ENCODE measurements around the gene SKAP1. TPM values are rescaled to one million over a fixed set of nuclear protein-coding genes. Genes with fewer than 3 reads are reported as not detected.

The SKAP1 gene
- total RNA-seq, 8 experiments from 2014 or later, result 1.2 to 7.1 (median 1.5) TPM; not detected in 2

DNA sequence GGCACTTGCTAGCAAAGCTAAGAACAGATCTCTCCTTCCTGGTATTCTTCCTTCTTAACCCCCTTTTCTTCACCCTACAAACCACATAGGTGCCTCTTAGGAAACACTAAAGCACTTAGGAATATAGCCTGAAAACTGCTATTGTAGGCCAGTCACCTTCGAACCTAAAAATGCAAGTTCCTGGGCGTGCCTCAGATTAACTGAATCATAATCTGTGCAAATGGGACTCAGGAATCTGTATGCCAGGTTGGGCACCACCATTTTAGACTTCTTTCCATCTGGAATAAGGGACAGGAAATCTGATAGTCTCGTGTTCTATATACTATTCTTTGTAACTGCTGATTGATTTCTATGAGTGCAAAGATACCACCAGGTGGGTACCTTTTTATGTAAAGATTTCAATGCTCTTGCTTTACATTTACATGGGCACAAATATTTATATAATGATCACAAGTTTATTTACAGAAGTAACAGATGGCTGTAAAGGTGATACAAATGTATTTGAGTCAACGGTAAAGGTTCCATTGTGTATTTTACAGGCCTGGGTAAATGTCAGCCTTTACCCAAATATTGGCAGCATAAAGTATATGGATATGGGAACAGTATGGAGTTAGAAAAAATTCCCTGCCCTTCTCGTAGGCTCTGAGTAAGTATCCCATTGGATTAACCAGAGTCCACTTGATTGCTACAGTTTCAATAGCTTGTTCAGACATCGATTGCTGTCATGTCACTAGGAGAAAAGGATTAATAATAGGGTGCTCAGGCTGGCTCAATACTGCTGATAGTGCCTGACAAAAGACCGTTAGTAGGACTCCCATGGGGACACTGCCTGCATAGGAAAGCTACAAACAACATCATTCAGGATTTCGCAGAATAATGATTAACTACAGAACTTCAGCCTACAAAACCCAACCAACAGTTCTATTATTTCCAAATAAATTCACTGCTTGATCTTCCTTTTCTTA, 197.7 kb downstream of the SKAP1 start:
- H3K4me1 ChIP-seq (replicated peaks in 1 of 2), result peaks cover 7 to 14% of the 10 kb centered on the region in 2 donors
- no peak overlapping the region for H3K4me3 ChIP-seq
- WGBS, 10 experiments, result 20 to 74% (median 64%) methylated on average over 2 to 8 of the region's 8 CpGs; no CpG with 5 or more reads in 1 of the 10 experiments
- in situ Hi-C loops (cut with MboI; ENCODE audit: low pct_unique_long_range_greater_than_20kb in 2 of 9, low sequenced_read_pairs in 9 of 9, unreplicated experiment in 9 of 9), result no loop called here
- H3K27ac ChIP-seq, result no peak overlapping the region
- ATAC-seq (replicated peaks in 6 of 8), result peak in 5 of 8 experiments; percentile 31 to 95 (median 89)

DNA sequence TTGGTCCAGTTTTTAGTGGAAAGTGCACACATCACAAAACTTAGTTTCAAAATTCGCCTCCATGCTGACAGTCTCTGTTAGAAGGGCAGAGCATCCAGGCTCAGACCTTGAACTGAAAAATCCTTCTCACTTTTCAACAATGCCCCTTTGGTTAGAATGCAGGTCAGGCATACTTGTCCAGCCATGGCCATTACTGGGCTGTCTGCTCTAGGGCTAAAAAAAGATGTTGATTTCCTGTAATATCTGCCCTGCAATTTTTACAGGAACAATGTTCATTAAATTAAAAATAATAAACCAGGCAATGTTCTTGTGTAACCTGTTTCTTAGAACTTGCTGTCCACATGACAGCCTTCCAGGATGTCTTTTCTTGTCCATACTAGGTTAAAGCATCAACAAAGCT, 200.1 kb downstream of the SKAP1 start:
- Histone ChIP-seq H3K27ac (no peak overlapping the region), H3K4me3 (no peak overlapping the region), H3K4me1 (replicated peaks in 1 of 2) (peaks cover 19 to 30% of the 10 kb centered on the region in 2 donors)
- ATAC-seq (replicated peaks in 6 of 8), result peak in 2 of 8 experiments; percentile 54 to 82
- in situ Hi-C loops (cut with MboI; ENCODE audit: low pct_unique_long_range_greater_than_20kb in 2 of 9, low sequenced_read_pairs in 9 of 9, unreplicated experiment in 9 of 9), result no loop called here
- WGBS, 10 experiments, result 33 to 100% (median 88%) methylated on average over 1 of the region's 1 CpG; no CpG with 5 or more reads in 3 of the 10 experiments

DNA sequence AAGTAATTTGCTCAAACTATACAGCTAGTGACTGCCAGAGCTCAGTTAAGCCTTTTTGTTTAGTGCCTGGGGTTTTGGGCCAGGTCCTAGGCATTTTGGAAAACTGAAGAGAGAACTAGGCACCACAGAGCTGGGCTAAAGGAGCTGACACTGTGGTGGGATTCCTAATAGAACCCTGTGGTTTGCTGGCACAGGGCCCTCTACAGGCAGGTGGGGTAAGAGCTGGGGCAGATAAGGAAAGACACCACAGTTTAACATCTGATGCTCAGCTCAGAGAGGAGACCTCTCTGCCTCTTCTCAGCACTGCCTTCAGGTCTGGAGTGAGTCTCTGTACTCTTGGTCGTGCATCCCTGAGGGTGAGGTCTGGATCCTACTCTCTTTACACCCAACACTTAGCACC, 201.3 kb downstream of the SKAP1 start:
- Histone ChIP-seq H3K4me1 (replicated peaks in 1 of 2) (peaks cover 19 to 30% of the 10 kb centered on the region in 2 donors), H3K4me3 (no peak overlapping the region), H3K27ac (no peak overlapping the region)
- whole genome bisulfite sequencing, 10 experiments, result 60 to 100% (median 83%) methylated on average over 1 of the region's 1 CpG; no CpG with 5 or more reads in 7 of the 10 experiments
- in situ Hi-C loops (cut with MboI; ENCODE audit: low pct_unique_long_range_greater_than_20kb in 2 of 9, low sequenced_read_pairs in 9 of 9, unreplicated experiment in 9 of 9), result no loop called here
- ATAC-seq (replicated peaks in 6 of 8), result no peak

DNA sequence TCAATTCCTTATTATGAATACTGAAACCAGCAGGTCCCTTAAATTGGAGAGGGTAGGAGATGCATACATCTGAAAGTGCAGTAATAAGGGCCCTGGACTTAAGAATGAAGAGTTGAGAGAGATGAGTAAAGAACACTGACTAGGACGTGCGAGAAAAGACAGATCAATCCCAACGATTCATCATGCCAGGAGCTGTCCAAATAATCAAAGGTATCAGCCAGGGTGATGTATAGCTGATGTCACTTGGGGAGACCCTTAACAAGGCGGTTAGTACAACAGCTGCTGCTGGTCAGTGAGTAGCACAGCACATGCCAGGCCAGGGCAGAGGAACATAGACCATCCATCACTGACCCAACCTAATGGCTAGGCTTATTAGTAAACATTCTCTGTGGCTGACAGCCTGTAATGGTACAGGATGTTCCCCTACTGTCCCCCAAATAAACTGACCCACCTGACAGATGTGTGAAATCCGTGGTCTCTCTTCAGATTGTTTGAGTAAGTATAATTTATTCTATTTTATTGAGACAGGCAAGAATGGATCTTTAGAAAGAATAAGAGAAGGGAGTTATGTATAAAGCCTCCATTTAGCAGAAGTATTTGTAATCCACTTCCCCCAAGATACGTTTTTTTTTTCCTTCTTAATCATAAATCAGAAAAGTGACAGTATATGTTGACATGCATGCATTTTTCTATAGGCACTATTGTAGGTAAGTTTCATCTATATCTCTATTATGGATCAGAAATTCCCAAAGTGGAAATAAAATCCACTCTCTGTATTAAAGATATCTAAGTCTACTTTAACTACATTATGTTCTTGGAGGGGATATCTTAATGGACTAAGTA, 204.1 kb downstream of the SKAP1 start:
- no peak overlapping the region for H3K4me3 ChIP-seq
- 0 to 43% (median 23%) methylated on average over 1 to 6 of the region's 6 CpGs; no CpG with 5 or more reads in 1 of the 10 experiments for WGBS, 10 experiments
- in situ Hi-C loops (cut with MboI; ENCODE audit: low pct_unique_long_range_greater_than_20kb in 2 of 9, low sequenced_read_pairs in 9 of 9, unreplicated experiment in 9 of 9), result no loop called here
- peak overlapping the region in 1 of 2 donors; percentile 30 for H3K27ac ChIP-seq
- peaks cover 11 to 18% of the 10 kb centered on the region in 2 donors for H3K4me1 ChIP-seq (replicated peaks in 1 of 2)
- peak in 5 of 8 experiments; percentile 91 to 99 (median 93) for ATAC-seq (replicated peaks in 6 of 8)

DNA sequence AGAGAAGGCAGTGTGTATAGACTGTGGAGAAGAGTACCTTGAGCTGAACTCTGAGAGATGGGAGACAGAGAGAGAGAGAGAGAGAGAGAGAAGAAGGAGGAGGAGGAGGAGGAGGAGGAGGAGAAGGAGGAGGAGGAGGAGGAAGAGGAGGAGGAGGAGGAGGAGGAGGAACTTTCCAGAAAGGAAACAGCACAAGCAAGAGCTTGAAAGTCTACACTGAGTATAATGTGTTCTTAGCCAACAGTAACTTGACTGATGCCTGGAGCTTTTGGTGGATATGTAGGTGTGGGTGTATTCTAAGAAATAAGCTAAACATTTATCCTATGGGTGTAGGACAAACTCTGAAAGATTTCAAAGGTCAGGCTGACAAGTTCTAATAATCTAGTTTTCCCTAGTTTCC, 206.1 kb downstream of the SKAP1 start:
- ATAC-seq (replicated peaks in 6 of 8), result no peak
- Histone ChIP-seq H3K4me1 (replicated peaks in 1 of 2) (peaks cover 21 to 29% of the 10 kb centered on the region in 2 donors), H3K27ac (no peak overlapping the region), H3K4me3 (no peak overlapping the region)
- in situ Hi-C loops (cut with MboI; ENCODE audit: low pct_unique_long_range_greater_than_20kb in 2 of 9, low sequenced_read_pairs in 9 of 9, unreplicated experiment in 9 of 9), result no loop called here

DNA sequence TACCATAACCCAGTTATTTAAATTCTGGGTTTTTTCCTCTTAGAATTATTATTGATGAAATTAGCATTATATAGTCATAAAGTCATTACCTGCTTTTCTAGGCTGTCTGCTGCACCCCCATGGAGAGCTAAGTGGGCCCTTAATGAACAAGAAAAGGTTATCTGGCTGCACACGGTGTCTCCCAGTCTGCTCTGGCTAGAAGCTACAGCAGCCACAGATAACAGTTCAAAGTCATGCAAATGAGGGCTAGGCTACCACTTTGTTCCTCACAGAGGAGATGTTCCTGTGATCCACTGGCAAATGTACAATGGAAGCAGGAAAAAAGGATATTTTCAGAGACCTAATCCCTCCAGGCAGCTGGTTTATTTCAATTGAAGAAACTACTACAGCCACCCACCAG, 210.4 kb downstream of the SKAP1 start:
- 0 to 80% (median 9%) methylated on average over 1 of the region's 1 CpG; no CpG with 5 or more reads in 5 of the 10 experiments for WGBS, 10 experiments
- Histone ChIP-seq H3K4me3 (no peak overlapping the region), H3K27ac (no peak overlapping the region), H3K4me1 (replicated peaks in 1 of 2) (peaks cover 25 to 42% of the 10 kb centered on the region in 2 donors)
- in situ Hi-C loops (cut with MboI; ENCODE audit: low pct_unique_long_range_greater_than_20kb in 2 of 9, low sequenced_read_pairs in 9 of 9, unreplicated experiment in 9 of 9), result no loop called here
- ATAC-seq (replicated peaks in 6 of 8), result peak in 5 of 8 experiments; percentile 20 to 47 (median 32)

DNA sequence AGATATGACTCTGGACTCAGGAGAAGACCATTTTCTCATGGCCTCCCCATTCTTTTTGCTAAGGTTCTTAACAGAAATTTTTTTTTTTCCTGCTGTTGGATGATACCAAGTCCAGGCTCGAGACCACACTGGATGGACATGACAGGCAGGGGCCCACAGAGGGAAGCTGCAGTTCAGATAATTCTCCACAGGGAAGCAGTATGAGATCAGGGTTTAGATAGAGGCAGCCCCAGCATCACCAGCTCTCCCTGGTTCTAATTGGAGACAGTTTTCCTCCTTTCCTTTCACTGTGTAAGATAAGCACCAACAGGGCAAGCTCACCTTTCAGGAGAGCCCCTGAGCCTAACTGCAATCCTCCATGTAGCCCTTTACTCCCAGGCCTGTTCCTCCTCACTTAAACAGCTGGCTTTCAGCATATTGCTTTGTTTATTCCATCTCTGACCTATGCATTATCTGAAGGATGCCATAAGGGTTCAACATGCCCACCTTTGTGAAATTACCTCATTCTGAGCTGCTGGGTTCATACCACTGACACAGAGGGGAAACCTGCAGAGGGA, 214.4 kb downstream of the SKAP1 start:
- peak; percentile 95 to 99 (median 98) for ATAC-seq (replicated peaks in 6 of 8)

DNA sequence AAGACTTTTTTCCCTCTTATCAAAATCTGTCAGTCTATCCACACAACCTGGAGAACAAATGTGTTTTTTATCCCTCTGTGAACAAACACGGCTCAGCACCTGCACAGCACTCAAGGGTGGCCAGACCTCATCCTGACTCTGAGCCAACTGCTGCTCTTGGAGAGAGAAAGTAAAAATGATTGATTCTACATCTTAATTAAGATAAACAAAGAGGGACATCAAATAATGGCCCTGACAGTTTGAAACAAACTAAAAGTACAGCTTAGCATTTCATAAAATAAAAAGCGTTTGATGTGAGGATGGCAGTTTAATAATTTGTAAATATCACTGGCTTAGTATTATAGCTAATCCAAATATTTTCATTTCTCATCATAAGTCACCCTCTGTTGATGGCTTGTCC, 216.2 kb downstream of the SKAP1 start:
- ATAC-seq (replicated peaks in 6 of 8), result no peak
- peaks cover 20 to 44% of the 10 kb centered on the region in 2 donors for H3K4me1 ChIP-seq (replicated peaks in 1 of 2)
- WGBS, 10 experiments, result 41 to 94% (median 74%) methylated on average over 1 to 2 of the region's 2 CpGs
- H3K27ac ChIP-seq, result no peak overlapping the region
- H3K4me3 ChIP-seq, result no peak overlapping the region
- in situ Hi-C loops (cut with MboI; ENCODE audit: low pct_unique_long_range_greater_than_20kb in 2 of 9, low sequenced_read_pairs in 9 of 9, unreplicated experiment in 9 of 9), result no loop called here

More for the DNA sequence above, 214.4 kb downstream of the SKAP1 start:
- H3K4me1 ChIP-seq (replicated peaks in 1 of 2), result peaks cover 25 to 48% of the 10 kb centered on the region in 2 donors
- 0 to 29% (median 0%) methylated on average over 1 of the region's 1 CpG; no CpG with 5 or more reads in 7 of the 10 experiments for WGBS, 10 experiments
- in situ Hi-C loops (cut with MboI; ENCODE audit: low pct_unique_long_range_greater_than_20kb in 2 of 9, low sequenced_read_pairs in 9 of 9, unreplicated experiment in 9 of 9), result no loop called here
- no peak overlapping the region for H3K27ac ChIP-seq
- H3K4me3 ChIP-seq, result no peak overlapping the region

DNA sequence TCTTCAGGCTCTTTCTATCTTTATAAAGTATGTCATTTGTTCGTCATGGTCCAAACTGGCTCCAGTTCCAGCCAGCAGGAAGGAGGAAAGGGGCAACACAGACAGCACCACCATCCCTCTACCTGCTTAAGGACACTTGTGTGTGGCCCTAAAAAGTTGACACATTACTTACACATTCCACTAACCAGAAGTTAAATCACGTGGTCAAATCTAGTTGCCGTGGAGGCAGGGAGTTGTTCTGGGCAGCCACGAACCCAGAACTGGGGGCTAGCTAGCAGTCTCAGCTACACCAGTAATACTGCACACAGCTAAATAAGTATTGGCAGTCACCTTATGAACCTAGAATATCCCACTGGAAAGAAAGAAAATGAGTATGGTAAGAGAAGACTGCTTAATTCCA, 218.2 kb downstream of the SKAP1 start:
- in situ Hi-C loops (cut with MboI; ENCODE audit: low pct_unique_long_range_greater_than_20kb in 2 of 9, low sequenced_read_pairs in 9 of 9, unreplicated experiment in 9 of 9), result no loop called here
- Histone ChIP-seq H3K4me1 (replicated peaks in 1 of 2) (peaks cover 14 to 42% of the 10 kb centered on the region in 2 donors), H3K27ac (no peak overlapping the region), H3K4me3 (no peak overlapping the region)
- WGBS, 10 experiments, result 19 to 92% (median 80%) methylated on average over 2 to 4 of the region's 4 CpGs; no CpG with 5 or more reads in 4 of the 10 experiments
- no peak for ATAC-seq (replicated peaks in 6 of 8)

DNA sequence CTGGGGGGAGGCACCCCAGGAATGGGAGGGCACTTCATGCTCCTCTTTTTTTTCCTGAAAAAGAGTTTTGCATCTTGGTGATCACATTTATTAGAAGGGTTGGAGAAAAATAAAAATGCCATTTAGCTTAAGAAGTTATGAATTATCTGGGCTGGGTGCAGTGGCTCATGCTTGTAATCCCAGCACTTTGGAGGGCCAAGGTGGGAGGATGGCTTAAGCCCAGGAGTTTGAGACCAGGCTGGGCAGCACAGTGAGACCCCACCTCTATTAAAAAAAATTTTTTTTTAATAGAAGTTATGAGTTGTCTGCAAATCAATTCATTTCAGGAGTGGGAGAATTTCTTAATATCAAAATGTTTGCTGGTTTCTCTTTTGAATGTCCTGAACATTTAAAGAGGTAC, 219.0 kb downstream of the SKAP1 start:
- Histone ChIP-seq H3K4me3 (no peak overlapping the region), H3K27ac (no peak overlapping the region), H3K4me1 (replicated peaks in 1 of 2) (peaks cover 14 to 41% of the 10 kb centered on the region in 2 donors)
- in situ Hi-C loops (cut with MboI; ENCODE audit: low pct_unique_long_range_greater_than_20kb in 2 of 9, low sequenced_read_pairs in 9 of 9, unreplicated experiment in 9 of 9), result no loop called here
- ATAC-seq (replicated peaks in 6 of 8), result no peak

DNA sequence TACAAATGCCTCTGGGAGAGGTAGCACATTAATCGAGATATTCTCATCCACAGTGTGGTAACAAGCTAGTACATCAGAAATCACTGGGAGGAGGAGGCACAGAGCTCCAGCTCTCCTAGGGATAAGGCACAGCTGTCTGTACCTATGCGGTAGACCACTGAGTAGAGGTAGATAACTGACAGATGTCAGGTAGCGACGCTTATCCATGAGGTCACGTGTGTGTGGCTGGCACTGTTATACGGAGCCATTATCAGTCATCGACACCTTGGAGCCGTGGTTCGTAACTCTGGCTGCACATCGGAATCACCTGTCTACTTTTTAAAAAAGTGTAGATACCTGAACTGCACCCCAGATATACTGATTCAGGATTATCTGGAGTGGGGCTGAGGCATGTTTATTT, 220.0 kb downstream of the SKAP1 start:
- Histone ChIP-seq H3K27ac (no peak overlapping the region), H3K4me1 (replicated peaks in 1 of 2) (peaks cover 11 to 33% of the 10 kb centered on the region in 2 donors), H3K4me3 (no peak overlapping the region)
- in situ Hi-C loops (cut with MboI; ENCODE audit: low pct_unique_long_range_greater_than_20kb in 2 of 9, low sequenced_read_pairs in 9 of 9, unreplicated experiment in 9 of 9), result no loop called here
- ATAC-seq (replicated peaks in 6 of 8), result no peak
- WGBS, 10 experiments, result 83 to 100% (median 91%) methylated on average over 1 to 9 of the region's 10 CpGs; no CpG with 5 or more reads in 3 of the 10 experiments

DNA sequence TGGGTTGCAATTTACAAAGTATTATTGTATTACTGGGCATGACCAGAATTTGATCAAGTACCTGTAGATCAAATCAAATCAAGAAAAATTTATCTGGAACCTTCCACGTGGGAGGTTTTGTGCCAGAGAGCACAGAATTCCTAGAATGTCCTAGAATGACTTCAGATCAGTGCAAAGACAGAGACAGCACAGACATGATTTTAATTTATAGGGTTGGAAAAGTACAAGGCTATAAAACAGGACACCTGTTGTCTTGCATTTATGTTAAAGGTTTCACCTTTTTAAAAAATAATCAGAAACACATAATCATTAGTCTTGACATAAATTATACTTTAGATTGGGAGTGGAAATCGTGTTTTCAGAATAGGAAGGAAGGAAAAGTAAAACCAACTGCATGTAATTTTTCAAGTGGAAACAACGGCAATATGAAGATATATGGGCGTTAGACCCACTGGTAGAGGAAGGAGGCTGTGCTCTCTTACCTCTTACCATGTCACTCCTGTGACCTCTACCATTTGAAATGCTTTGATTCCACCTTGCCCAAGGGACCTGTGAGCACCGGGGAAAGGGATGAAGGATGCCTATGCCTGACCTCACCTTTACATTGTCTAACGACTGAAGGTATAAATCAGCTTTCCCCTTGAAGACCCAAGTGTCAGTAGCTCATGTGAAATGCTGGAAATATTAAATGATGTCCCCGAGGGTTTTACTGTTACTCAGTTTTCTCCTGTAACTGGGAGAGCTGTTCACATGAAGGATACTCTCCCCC, 222.1 kb downstream of the SKAP1 start:
- no peak overlapping the region for H3K4me3 ChIP-seq
- in situ Hi-C loops (cut with MboI; ENCODE audit: low pct_unique_long_range_greater_than_20kb in 2 of 9, low sequenced_read_pairs in 9 of 9, unreplicated experiment in 9 of 9), result no loop called here
- 10 to 58% (median 32%) methylated on average over 1 to 6 of the region's 7 CpGs for WGBS, 10 experiments
- peak in 5 of 8 experiments; percentile 52 to 98 (median 94) for ATAC-seq (replicated peaks in 6 of 8)
- peaks cover 11 to 29% of the 10 kb centered on the region in 2 donors for H3K4me1 ChIP-seq (replicated peaks in 1 of 2)
- no peak overlapping the region for H3K27ac ChIP-seq

Measured in motor neuron (in vitro differentiated cells).